Activated CD8-positive, alpha-beta memory T cell treated with anti-CD3 and anti-CD28 coated beads for 1 hour (primary cell): ENCODE data around the gene GCK.
A peak's percentile ranks its signal among the peaks of the same experiment; 100 is the strongest.
"Not testable (repeated sequence)": the region's sequence is repeated elsewhere in the genome, so short reads cannot be mapped to it uniquely, and the experiment has no call there.

Experiments used
- DNase-seq, 2 donors: peaks; one replicate each; pipeline ENCODE4 v3.0.0-alpha.2; 2020; ENCODE audit warnings: low read depth in 1 of 2; ENCODE audit errors: extremely low read depth in 1 of 2

Gene GCK

GRCh38 chr7:44145969-44146911, 43.0 kb downstream of the GCK start:
- DNase-seq = peak; percentile 22 to 37

DNA sequence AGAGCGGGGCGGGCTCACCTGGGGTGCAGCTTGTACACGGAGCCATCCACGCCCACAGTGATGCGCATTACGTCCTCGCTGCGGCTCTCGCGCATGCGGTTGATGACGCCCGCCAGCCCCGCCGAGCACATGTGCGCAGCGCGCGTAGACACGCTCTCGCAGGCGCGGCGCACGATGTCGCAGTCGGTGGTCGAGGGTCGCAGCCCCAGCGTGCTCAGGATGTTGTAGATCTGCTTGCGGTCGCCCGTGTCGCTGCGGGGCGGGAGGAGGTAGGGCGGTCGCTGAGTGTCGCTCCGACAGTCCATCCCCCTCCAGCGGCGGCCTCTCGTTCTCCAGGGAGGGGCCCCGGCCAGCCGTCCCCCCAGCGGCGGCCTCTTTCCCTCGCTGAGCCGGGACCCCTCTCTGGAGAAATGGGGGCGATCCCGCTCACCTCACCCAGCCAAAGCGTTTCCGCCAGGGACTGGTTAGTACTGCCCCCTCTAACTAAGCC, 43.7 kb downstream of the GCK start:
- peak; percentile 16 to 33 for DNase-seq

DNA sequence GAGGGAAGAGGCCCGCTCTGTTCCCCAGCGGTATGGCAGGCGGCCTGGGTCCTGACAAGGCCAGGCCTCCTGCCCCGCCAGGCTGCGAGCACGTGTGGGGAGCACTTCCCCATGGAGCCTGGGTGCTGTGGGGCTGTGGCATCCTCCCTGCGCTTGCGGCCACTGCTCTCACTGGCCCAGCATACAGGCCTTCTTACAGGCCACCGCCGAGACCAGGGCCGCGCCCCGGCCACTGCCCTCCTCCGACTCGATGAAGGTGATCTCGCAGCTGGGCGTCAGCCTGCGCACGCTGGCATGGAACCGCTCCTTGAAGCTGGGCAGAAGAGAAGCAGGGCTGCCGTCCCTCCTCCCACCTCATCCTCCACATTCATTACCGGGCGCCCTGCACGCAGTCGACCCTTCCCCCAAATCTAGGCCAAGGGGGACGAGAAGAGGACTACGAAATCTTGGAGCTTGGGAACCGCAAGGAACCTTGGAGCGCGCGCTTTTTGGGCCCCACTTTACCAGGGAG, 44.2 kb downstream of the GCK start:
- no peak for DNase-seq

- no peak for DNase-seq
Observed at GRCh38 chr7:44144426-44144967, 44.7 kb downstream of the GCK start.

DNA sequence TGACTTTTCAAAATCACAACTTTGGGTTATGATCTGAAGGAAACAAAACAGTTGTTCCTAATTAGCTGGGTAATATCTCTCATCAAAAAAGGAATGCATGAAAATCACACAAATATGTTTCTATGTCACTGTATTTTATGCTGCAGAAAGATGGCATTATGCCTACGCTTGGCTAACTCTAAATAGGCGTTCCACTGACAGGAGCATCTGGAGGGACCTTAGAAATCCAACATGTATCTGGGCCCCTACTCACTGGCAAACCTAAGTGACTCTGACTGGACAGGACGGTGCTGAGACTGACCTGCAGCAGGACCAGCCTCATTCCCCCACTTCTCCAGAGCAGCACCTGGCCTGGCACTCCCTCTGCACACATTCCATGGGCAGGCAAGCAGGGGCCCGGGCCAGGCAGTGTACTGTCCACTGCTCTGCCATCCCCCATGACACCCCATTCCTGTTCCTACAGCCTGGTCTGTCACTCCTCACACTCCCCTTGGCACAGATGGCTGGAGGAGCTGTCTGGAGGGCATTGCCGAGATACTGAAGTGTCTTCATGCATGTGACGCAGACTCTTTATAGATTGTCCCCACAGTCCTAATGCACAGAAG, 45.5 kb downstream of the GCK start:
- no peak for DNase-seq

DNA sequence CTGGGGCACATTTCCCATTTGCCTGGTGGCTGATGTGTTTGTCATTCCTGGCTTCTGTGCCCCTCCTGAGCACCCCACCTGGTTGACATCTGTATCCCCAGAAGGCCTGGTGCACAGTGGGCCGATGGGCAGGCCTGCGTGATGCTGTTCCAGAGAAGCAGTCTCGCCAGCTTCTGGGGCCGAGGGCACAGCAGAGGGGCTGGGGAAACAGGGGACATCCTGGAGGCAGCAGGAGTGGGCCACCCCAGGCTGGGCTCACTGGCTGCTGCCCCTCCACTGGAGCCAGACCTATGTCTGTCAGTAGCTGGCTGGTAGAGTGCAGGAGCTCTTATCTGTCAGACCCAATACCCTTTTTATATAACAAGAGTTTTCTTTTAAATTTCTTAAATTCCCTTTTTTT, 47.2 kb downstream of the GCK start:
- DNase-seq = no peak

DNA sequence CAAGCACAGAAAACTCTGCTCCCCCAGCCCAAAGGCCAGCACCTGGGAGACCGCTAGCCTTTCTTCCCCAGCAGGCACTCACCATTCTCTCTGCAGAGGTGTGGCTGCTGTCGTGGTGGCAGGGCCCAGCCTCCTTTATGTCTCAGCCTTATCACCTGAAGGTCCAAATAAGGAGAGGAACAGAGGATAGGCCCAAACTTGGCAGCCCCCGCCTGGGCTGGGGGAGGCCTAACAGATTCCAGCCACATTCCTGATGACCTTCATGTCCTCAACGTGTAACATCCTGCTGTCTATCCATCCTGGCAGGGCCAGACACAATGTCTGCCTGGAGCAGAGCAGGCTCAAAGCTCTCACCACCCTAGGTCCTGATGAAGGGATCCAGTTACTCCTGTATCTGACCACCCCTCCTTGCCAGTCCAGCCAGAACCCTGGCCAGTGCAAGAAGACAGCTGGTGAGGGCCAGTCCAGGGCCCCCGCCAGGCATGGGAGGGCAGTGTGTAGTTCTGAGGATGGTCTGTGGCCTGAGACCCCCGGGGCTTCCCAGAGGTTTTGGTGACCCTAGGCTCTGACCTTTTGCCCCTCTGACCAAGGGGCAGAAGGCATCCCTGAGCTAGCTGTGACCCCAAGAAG, 47.9 kb downstream of the GCK start, which contains the start of gene MYL7:
TSS of gene MYL7 (minus strand) at position 112 of the 630 bp plus-strand sequence. CDS start at position 85, 27 bp downstream.
- no peak for DNase-seq

DNA sequence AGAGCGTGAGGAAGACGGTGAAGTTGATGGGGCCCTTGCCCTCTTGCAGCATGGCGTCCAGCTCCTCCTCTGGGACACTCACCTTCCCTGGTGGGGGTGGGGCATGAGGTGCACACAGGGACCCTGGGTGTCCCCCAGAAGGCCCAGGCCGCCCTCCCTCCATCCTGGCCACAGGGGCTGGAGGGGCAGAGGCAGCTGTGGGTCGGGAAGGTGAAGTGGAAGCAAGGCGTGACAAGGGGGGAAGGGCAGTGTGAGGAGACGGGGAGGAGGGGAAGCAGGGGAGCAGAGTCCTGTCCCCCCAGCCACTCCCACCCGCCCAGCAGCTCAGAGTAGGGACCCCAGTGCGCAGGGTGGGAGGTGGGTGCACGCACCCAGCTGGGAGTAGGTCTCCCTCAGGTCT, 48.9 kb downstream of the GCK start:
- no peak for DNase-seq

DNA sequence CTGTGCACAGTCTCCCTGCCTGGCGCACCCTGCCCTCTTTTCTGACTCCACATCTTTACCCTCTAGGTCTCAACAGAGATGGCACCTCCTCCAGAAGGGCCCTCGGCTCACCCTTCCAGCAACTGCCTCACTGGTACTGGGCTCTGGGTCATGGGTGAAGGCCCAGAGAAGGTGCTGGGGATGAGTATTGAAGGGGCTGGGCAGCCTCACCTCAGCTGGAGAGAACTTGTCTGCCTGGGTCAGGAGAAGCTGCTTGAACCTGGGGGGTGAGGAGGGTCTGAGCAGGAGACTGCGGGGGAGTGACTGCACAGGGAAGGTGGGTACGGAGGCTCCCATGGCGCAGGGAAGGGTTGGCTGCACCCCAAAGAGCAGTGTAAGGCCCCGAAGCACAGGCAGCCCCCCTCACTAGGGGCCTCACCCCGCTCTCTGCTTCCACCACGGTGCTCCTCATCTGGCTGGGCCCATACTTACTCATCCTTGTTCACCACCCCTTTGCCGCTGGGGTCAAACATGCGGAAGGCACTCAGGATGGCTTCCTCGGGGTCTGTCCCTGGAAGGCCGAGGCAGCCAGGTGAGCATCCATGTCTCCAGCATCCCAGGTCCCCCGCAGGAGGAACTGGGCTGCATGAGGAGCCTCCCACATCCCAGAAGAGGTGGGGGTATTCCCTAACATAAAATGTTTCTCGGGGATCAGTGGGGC, 49.8 kb downstream of the GCK start:
- DNase-seq = no peak

DNA sequence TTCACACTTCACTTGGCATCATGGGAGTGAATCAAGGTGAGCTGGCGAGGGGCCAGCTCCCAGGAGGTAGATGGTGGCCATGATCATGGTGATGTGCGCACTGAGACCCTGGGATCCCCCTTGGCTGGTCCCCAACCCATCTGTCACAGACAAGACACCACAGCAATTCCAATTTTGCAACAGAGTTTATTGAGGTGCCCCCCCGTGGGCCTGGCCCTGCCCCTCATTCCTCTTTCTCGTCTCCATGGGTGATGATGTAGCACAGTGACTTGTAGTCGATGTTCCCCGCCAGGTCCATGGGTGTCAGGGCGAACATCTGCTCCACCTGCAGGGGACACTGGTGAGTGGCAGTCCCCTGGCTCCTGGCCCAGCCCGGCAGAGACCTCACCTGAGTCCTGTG, 50.5 kb downstream of the GCK start:
- DNase-seq = no peak

DNA sequence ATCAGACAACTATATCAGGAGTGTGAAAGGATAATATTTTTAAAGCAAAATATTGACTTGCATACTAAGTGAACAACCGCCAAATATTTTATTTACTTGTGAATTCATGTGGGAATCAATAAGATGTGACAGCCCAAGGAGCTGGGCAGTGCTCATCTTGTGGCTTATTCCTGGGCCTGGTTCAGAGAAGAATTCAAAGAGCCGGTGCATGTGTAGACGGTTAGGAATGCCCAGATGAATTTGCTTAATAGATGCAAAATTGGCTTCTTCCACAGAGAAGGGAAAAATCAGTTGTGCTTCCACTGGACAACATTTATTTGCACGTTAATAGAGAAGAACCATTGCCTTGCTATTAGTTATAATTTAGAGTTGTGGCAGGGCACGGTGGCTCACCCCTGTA, 52.5 kb downstream of the GCK start:
- no peak for DNase-seq

- DNase-seq = no peak
Observed at GRCh38 chr7:44134943-44135628, 54.2 kb downstream of the GCK start.

- DNase-seq = no peak
Observed at GRCh38 chr7:44133295-44133694, 55.9 kb downstream of the GCK start.

GRCh38 chr7:44132039-44132438, 57.2 kb downstream of the GCK start:
- no peak for DNase-seq

DNA sequence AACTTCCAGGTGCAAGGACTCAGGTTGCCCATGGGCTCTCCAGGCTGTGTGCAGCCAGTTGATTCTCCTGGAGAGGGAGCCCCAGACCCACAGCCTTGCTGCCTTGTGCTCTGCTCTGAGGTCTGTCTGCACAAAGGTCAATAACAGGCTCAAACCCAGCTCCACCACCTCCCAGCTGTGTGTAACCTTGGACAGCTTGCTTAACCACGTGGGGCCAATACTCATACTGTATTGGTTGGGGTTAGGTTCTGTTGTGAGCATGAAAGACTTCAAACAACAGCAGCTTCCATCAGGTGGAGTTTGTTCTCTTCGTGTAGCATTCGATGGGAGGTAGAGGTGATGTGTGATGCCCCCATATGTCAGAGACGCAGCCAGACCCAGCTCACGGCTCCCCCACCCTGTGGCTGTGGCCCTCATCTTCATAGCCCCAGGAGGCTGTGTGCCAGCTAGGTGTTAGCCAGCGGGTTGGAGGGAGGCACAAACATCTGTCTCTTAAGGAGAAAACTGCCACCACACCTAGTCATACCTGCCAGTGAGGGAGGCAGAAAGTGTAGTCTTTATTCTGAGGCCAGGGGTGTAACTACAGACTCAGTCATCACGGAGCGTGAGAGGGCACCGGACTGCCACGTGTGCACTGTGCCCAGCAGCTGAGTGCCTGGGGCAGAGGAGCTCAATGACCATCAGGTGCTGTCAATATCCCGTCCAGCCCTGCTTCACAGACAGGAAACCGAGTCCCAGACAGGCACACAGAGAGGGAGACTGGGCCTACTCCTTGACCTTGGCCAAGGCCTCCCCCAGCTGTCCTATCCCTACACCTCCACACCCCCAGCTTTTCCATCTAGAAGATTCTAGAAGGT, 57.8 kb downstream of the GCK start:
- no peak for DNase-seq

DNA sequence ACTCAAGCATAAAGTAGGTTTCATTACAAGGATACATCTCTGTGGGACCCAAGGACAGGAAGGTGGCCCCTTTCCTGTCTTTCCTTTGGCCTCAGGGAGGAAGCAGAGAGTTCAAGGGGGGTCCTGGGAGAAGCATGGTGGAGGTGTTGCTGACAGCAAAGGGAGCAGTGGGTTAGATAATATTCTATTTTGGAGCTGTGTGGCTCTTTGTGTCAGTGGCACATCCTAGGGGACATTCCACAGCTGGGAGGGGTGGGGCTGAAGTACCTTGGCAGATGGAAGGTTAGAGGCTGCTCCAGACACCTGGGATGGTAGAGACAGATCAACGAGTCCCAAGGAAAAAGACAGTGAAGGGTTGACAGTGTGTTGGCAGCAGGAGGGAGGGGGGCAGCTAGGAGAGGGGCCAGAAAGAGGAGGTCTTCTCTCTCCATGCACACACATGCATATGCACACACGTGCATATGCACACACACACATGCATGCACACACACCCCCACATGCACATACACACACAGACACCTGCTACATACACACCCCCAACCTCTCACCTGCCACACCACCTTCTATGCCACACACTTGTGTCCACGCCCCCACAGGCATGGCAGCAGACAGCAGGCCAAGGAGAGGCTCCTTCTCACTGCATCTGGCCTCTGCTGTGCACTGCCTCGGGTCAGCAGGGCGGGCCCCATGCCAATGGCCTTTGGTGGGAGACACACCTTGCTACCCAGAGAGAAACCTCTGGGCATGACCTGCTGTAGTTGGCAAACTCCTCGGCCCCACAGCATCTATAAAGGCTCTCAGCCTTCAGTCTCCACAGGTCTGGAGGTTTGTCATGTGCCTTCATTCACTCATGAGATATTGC, 60.3 kb downstream of the GCK start:
- no peak for DNase-seq

DNA sequence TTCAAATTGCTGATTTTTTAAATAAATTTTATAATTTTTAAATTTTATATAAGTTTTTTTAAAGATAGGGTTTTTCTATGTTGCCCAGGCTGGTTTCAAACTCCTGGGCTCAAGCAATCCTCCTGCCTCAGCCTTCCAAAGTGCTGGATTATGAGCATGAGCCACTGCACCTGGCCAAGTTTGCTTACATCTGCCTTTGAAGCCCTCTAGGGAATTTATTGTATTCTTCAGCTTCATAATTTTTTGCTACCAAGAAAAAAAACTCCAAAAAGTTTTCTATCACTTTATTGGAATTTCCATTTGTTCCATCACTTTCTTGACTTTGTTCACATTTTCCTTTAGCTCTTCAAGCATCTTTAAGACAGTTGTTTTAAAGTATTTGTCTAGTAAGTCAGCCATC, 62.1 kb downstream of the GCK start:
- DNase-seq = no peak

GRCh38 chr7:44126574-44126973, 62.7 kb downstream of the GCK start:
- DNase-seq = not testable (repeated sequence)
